Ovary (tissue), 3 donors: ENCODE results near the gene CRPPA.

Experiments
- POLR2A ChIP-seq: fragments of 450-650 bp; IDR thresholded peaks from one replicate; pipeline ENCODE4 v1.6.1; 2017; ENCODE audit warnings: antibody characterized with exemption, mild to moderate bottlenecking, moderate library complexity
- TF ChIP-seq, protein P1 (sequence below), 3 donors: fragments of 450-650 bp in 2 of 3; fragments of 200-600 bp in 1 of 3; IDR thresholded peaks; one replicate each; pipeline versions ENCODE4 v1.5.1 to v1.8.0; 2016 to 2022; ENCODE audit warnings: antibody characterized with exemption in 3 of 3, mild to moderate bottlenecking in 1 of 3
- donor health status: DM: no; HTN: no; CAD: no.

DNA sequence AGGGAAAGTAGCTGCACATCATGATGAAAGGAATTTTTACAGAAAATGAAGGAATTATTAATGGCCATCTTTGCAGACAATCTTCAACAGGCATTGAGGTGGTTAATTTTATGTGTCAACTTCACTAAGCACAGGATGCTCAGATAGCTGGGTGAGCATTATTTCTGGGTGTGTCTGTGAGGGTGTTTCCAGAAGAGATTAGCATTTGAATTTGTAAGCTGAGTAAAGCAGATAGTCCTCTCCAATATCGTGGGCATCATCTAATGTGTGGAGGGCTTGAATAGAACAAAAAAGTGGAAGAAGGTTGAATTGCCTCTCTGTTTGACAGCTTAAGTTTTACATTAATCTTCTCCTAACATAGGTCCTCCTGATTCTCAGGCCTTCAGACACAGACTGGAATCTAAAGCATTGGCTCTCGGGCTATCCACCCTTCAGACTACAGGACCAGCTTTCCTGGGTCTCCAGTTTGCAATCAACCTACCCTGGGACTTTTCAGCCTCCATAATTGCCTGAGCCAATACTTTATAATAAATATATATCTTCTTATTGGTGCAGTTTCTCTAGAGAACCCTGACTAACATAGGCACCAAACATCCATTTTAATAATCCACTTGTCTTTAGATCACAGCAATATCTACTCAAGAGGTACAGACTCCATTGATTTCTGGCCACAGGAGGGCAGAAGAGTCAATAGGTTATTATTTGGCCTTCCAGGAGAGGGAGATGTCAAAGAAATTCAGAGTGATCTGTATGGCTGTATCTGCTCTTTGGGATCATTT lies 10.5 kb upstream of the CRPPA start:
- no peak for TF ChIP-seq POLR2A
- TF ChIP-seq, protein P1, sequence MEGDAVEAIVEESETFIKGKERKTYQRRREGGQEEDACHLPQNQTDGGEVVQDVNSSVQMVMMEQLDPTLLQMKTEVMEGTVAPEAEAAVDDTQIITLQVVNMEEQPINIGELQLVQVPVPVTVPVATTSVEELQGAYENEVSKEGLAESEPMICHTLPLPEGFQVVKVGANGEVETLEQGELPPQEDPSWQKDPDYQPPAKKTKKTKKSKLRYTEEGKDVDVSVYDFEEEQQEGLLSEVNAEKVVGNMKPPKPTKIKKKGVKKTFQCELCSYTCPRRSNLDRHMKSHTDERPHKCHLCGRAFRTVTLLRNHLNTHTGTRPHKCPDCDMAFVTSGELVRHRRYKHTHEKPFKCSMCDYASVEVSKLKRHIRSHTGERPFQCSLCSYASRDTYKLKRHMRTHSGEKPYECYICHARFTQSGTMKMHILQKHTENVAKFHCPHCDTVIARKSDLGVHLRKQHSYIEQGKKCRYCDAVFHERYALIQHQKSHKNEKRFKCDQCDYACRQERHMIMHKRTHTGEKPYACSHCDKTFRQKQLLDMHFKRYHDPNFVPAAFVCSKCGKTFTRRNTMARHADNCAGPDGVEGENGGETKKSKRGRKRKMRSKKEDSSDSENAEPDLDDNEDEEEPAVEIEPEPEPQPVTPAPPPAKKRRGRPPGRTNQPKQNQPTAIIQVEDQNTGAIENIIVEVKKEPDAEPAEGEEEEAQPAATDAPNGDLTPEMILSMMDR (IDR thresholded peaks at IDR 0.05), result no peak
